Left lung (tissue), 10 donors: ENCODE measurements around the gene TSSK3. TPM values are rescaled to one million over a fixed set of nuclear protein-coding genes. Genes with fewer than 3 reads are reported as not detected.
A peak's percentile ranks its signal among the peaks of the same experiment; 100 is the strongest.

Experiments used
- ATAC-seq: fragments of 200-7000 bp; cut with Tn5 transposase; one replicate; pipeline ENCODE4 v1.9.1; 2020; ENCODE audit warnings: moderate library complexity
- DNase-seq, 4 donors: peaks; one replicate each; pipeline ENCODE4 v3.0.0-alpha.2; 2013 to 2020
- H3K27ac ChIP-seq, 2 donors: fragments of 200-600 bp; sonication (generic) in 1 of 2; one replicate each; pipeline versions ENCODE4 v1.5.0 to v1.8.0; 2020 to 2021
- H3K27me3 ChIP-seq, 2 donors: fragments of 200-600 bp; sonication (generic) in 1 of 2; one replicate each; pipeline versions ENCODE4 v1.5.0 to v1.8.0; 2020 to 2021
- H3K36me3 ChIP-seq, 2 donors: fragments of 200-600 bp; sonication (generic) in 1 of 2; one replicate each; pipeline versions ENCODE4 v1.5.0 to v1.8.0; 2020 to 2021
- H3K4me1 ChIP-seq, 2 donors: fragments of 200-600 bp; one replicate each; pipeline ENCODE4 v1.8.0; 2021
- H3K4me3 ChIP-seq, 2 donors: fragments of 200-600 bp; sonication (generic) in 1 of 2; one replicate each; pipeline versions ENCODE4 v1.5.0 to v1.8.0; 2020 to 2021; ENCODE audit warnings: mild to moderate bottlenecking in 1 of 2
- H3K9me3 ChIP-seq, 2 donors: fragments of 200-600 bp; sonication (generic) in 1 of 2; one replicate each; pipeline versions ENCODE4 v1.5.0 to v1.8.0; 2020 to 2021
- intact Hi-C, 2 donors: fragments of 100-400 bp; cut with DNase I; formaldehyde crosslinking; loops; one replicate each; pipeline versions ENCODE4 v1.11.2 to v1.14.2; 2022
- polyA plus RNA-seq, 6 donors: library from polyadenylated mRNA; unstranded; fragments of 120-200 nt; gene quantifications; one replicate each; pipeline ENCODE4 v1.2.1, GENCODE V29; 2013; ENCODE audit not compliant: insufficient read length in 6 of 6
- total RNA-seq, 2 donors: library from RNA; stranded (reverse); fragmentation: NEBNext Ultra II Directional; extraction: Animal tissue kit (Norgen Biotek cat#: 25700); gene quantifications; one replicate each; pipeline ENCODE4 v1.2.1, GENCODE V29; 2021
- TF ChIP-seq, protein P1 (sequence below), 2 donors: fragments of 200-600 bp; sonication (generic) in 1 of 2; IDR thresholded peaks; one replicate each; pipeline versions ENCODE4 v1.5.0 to v1.8.0; 2021; ENCODE audit warnings: antibody characterized with exemption in 2 of 2
- donor health status: DM: no; HTN: yes; CAD: no.
- donor health status: DM: no; HTN: no; CAD: no.

The TSSK3 gene
- total and polyA plus RNA-seq, 8 donors: 1.8 to 7.8 (median 4.0) TPM

DNA sequence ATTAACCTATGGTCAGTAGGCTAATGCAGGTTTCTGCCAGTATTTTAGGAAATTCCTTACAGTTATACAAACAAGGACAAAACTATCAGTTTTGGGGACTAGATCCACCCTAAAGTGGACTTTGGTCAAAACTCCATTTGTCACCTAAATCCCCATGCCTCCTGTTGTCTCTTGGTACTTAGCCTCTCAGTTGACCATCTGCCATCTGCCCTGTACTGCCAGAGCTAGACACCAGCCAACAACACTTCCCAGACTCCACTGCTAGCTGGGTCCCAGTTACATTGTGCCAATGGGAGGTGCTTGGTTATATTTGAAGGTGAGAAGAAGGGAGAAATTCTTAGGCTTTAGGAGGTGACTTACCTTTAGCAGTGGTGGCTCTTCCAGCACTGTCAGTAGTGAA is 48.9 kb downstream of the TSSK3 start:
- intact Hi-C loops: no loop called here
- ATAC-seq (no peak), DNase-seq (no peak)
- Histone ChIP-seq H3K4me3 (no peak overlapping the region), H3K9me3 (peaks cover 0 to 6% of the 10 kb centered on the region in 2 donors), H3K4me1 (no peaks in the 10 kb centered on the region), H3K27me3 (peaks cover 0 to 6% of the 10 kb centered on the region in 2 donors), H3K27ac (no peak overlapping the region), H3K36me3 (no peaks in the 10 kb centered on the region)
- TF ChIP-seq, protein P1, sequence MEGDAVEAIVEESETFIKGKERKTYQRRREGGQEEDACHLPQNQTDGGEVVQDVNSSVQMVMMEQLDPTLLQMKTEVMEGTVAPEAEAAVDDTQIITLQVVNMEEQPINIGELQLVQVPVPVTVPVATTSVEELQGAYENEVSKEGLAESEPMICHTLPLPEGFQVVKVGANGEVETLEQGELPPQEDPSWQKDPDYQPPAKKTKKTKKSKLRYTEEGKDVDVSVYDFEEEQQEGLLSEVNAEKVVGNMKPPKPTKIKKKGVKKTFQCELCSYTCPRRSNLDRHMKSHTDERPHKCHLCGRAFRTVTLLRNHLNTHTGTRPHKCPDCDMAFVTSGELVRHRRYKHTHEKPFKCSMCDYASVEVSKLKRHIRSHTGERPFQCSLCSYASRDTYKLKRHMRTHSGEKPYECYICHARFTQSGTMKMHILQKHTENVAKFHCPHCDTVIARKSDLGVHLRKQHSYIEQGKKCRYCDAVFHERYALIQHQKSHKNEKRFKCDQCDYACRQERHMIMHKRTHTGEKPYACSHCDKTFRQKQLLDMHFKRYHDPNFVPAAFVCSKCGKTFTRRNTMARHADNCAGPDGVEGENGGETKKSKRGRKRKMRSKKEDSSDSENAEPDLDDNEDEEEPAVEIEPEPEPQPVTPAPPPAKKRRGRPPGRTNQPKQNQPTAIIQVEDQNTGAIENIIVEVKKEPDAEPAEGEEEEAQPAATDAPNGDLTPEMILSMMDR (IDR thresholded peaks at IDR 0.05): no peak

DNA sequence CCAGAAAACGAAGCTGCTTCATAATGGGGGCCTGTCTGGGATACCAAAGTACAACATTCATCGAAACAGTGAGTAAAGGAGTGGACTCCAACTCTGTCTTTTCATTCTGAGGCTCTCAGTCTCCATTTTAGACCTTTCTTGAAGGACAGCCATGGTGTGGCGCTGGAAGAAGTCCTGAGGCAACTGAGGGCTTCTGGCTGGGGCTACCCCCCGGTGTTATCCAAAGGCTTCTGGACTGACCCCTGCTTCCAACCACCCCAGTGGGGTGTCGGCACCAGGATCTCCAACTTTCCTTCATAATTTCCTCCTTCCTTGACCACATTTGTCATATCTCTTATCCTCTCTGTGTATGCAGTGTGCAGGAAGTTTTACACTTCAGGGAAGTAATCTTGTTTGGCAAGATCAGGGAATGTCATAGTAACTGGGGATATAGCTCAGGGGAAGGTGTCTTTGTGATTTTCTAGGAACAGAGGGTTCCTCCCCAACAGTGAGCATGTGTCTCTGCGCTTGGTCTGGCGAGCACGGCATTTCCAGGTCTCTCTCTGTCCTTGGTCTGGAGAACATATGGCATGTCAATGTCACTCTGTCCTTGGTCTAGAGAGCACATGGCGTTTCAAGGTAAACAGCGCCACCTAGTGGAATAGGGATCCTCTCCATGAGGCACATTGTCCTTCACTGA is 51.3 kb downstream of the TSSK3 start:
- DNase-seq: peak in 2 of 4 donors; percentile 17 to 40
- no peaks in the 10 kb centered on the region for H3K36me3 ChIP-seq
- no peak overlapping the region for H3K4me3 ChIP-seq
- ATAC-seq: peak; percentile 92
- intact Hi-C loops: no loop called here
- peaks cover 0 to 6% of the 10 kb centered on the region in 2 donors for H3K27me3 ChIP-seq
- TF ChIP-seq, protein P1 (IDR thresholded peaks at IDR 0.05): peak; percentile 57 to 83
- peaks cover 0 to 11% of the 10 kb centered on the region in 2 donors for H3K9me3 ChIP-seq
- no peak overlapping the region for H3K27ac ChIP-seq
- H3K4me1 ChIP-seq: no peaks in the 10 kb centered on the region

Other genes with a start within 250 kb of the TSSK3 start
- 10 to 100 TPM; 54.0 to 56.4 TPM for gene TXLNA, start 182.9 kb upstream of the TSSK3 start, total RNA-seq
- gene TXLNA, start 182.9 kb upstream of the TSSK3 start, polyA plus RNA-seq: 10 to 100 TPM; 39.8 to 51.4 (median 44.6) TPM
- 1 to 10 TPM; 7.2 to 9.0 TPM for gene CCDC28B, start 161.9 kb upstream of the TSSK3 start, total RNA-seq
- gene CCDC28B, start 161.9 kb upstream of the TSSK3 start, polyA plus RNA-seq: 10 to 100 TPM; 20.9 to 31.5 (median 25.5) TPM
- 1 to 10 TPM; 1.9 to 2.3 TPM for gene IQCC, start 156.9 kb upstream of the TSSK3 start, total RNA-seq
- gene IQCC, start 156.9 kb upstream of the TSSK3 start, polyA plus RNA-seq: 1 to 10 TPM; 7.7 to 8.7 (median 8.3) TPM
- gene DCDC2B, start 153.4 kb upstream of the TSSK3 start, total RNA-seq: 1 to 10 TPM in 1 of 2 donors, not detected in 1; 2.3 TPM
- 1 to 10 TPM; 1.6 to 3.8 (median 2.9) TPM for gene DCDC2B, start 153.4 kb upstream of the TSSK3 start, polyA plus RNA-seq
- gene TMEM234, start 140.2 kb upstream of the TSSK3 start, total RNA-seq: 10 to 100 TPM; 19.3 to 21.0 TPM
- 10 to 100 TPM; 19.8 to 24.8 (median 22.8) TPM for gene TMEM234, start 140.2 kb upstream of the TSSK3 start, polyA plus RNA-seq
- 100 to 1,000 TPM; 118 to 172 TPM for gene EIF3I, start 140.1 kb upstream of the TSSK3 start, total RNA-seq
- gene EIF3I, start 140.1 kb upstream of the TSSK3 start, polyA plus RNA-seq: 100 to 1,000 TPM; 156 to 182 (median 178) TPM
- gene FAM167B, start 115.3 kb upstream of the TSSK3 start, total RNA-seq: 10 to 100 TPM; 15.2 to 16.8 TPM
- 1 to 10 TPM; 3.7 to 7.1 (median 4.6) TPM for gene FAM167B, start 115.3 kb upstream of the TSSK3 start, polyA plus RNA-seq
- gene LCK, start 111.3 kb upstream of the TSSK3 start, total RNA-seq: 1 to 10 TPM; 3.3 to 8.8 TPM
- 1 to 10 TPM in 5 of 6 donors, under 1 TPM in 1; 0.95 to 2.1 (median 1.5) TPM for gene LCK, start 111.3 kb upstream of the TSSK3 start, polyA plus RNA-seq
- 10 to 100 TPM; 61.8 to 72.7 TPM for gene HDAC1, start 70.5 kb upstream of the TSSK3 start, total RNA-seq
- 100 to 1,000 TPM; 146 to 193 (median 167) TPM for gene HDAC1, start 70.5 kb upstream of the TSSK3 start, polyA plus RNA-seq
- gene MARCKSL1, start 26.3 kb upstream of the TSSK3 start, total RNA-seq: 10 to 100 TPM; 33.1 to 58.3 TPM
- 100 to 1,000 TPM; 364 to 478 (median 430) TPM for gene MARCKSL1, start 26.3 kb upstream of the TSSK3 start, polyA plus RNA-seq
- gene FAM229A, start 54 bp upstream of the TSSK3 start, total RNA-seq: 1 to 10 TPM; 4.4 to 5.7 TPM
- gene FAM229A, start 54 bp upstream of the TSSK3 start, polyA plus RNA-seq: 10 to 100 TPM in 1 of 6 donors, 1 to 10 TPM in 5; 5.5 to 14.0 (median 8.4) TPM
- gene BSDC1, start 31.9 kb downstream of the TSSK3 start, total RNA-seq: 10 to 100 TPM; 51.2 to 64.8 TPM
- gene BSDC1, start 31.9 kb downstream of the TSSK3 start, polyA plus RNA-seq: 10 to 100 TPM; 50.6 to 61.1 (median 57.9) TPM
- gene ZBTB8B, start 102.5 kb downstream of the TSSK3 start, total RNA-seq: under 1 TPM; 0.03 TPM
- gene ZBTB8B, start 102.5 kb downstream of the TSSK3 start, polyA plus RNA-seq: 1 to 10 TPM; 1.3 to 2.0 (median 1.6) TPM
- 1 to 10 TPM; 8.6 to 9.8 TPM for gene ZBTB8A, start 176.9 kb downstream of the TSSK3 start, total RNA-seq
- 10 to 100 TPM; 13.4 to 17.3 (median 14.9) TPM for gene ZBTB8A, start 176.9 kb downstream of the TSSK3 start, polyA plus RNA-seq